HepG2 (cell line): Measurements from ENCODE around the gene DCDC1. TPM values are rescaled to one million over a fixed set of nuclear protein-coding genes. Genes with fewer than 3 reads are reported as not detected.

Experiments used
- ATAC-seq: fragments of 200-7000 bp; cut with Tn5 transposase; 3 replicates; pipeline ENCODE4 v1.9.1; 2020; ENCODE audit warnings: mild to moderate bottlenecking, moderate library complexity
- BruUV-seq: library from RNA; stranded (reverse); fragments of 400-500 nt; replicated peaks from 2 replicates; lab custom pipeline; 2021; lab: Mats Ljungman, UMichigan
- CTCF ChIA-PET: fragments of 300-600 bp; formaldehyde crosslinking; extraction: SDS; loops from one replicate; lab custom pipeline; 2021; ENCODE audit warnings: low total read pairs, inconsistent platforms, low intra/inter-chr PET ratio; lab: Yijun Ruan, JAX
- POLR2A ChIA-PET: fragments of 350-600 bp; sonication (Branson Sonifier 250); formaldehyde crosslinking; loops from one replicate; lab custom pipeline; 2020; ENCODE audit warnings: antibody characterized with exemption, inconsistent platforms; lab: Yijun Ruan, JAX
- DNase-seq: peaks from one replicate; pipeline ENCODE4 v3.0.0-alpha.2; 2015; ENCODE audit warnings: low spot score
- FAIRE-seq: peaks from 3 replicates; lab custom pipeline; 2011; peaks lifted over from hg19 to GRCh38; lab: Jason Lieb, UNC
- H2AFZ ChIP-seq: one replicate; pipeline ENCODE4 v1.6.1; 2011; ENCODE audit warnings: low read length, inconsistent platforms
- H3K27ac ChIP-seq: fragments of 300-600 bp; 3 replicates; pipeline ENCODE4 v1.8.0; 2011; ENCODE audit warnings: mixed run types, mild to moderate bottlenecking, mixed read lengths, low read length, inconsistent platforms; ENCODE audit not compliant: insufficient read depth; ENCODE audit errors: extremely low read length
- H3K27me3 ChIP-seq, 2 experiments: fragments of 200-600 bp in 1 of 2; 2 replicates in 1 of 2; 3 replicates in 1 of 2; pipeline versions ENCODE4 v1.6.0 to v1.8.0; 2011; ENCODE audit warnings: low read length in 2 of 2, mild to moderate bottlenecking in 2 of 2, moderate library complexity in 2 of 2, inconsistent platforms in 1 of 2; ENCODE audit not compliant: insufficient read depth in 2 of 2, control insufficient read depth in 1 of 2
- H3K36me3 ChIP-seq, 2 experiments: fragments of 200-600 bp in 1 of 2; replicated peaks in 1 of 2; 2 replicates in 1 of 2; 3 replicates in 1 of 2; pipeline versions ENCODE4 v1.5.1 to v1.8.0; 2011; ENCODE audit warnings: low read length in 2 of 2, inconsistent platforms in 1 of 2; ENCODE audit not compliant: insufficient read depth in 2 of 2, control insufficient read depth in 1 of 2
- H3K4me1 ChIP-seq: 2 replicates; pipeline ENCODE4 v1.5.1; 2012; ENCODE audit warnings: low read length, inconsistent platforms; ENCODE audit not compliant: insufficient read depth
- H3K4me2 ChIP-seq: 2 replicates; pipeline ENCODE4 v1.6.0; 2011; ENCODE audit warnings: low read depth, low read length, inconsistent platforms
- H3K4me3 ChIP-seq, 3 experiments: fragments of 200-600 bp in 1 of 3; sonication (generic), shearing (Covaris generic) in 1 of 3; replicated peaks in 1 of 3; 2 replicates each; pipeline ENCODE4 v1.5.1; 2011 to 2016; ENCODE audit warnings: low read length in 3 of 3, inconsistent platforms in 2 of 3, low read depth in 2 of 3, mild to moderate bottlenecking in 2 of 3, control low read depth in 1 of 3, mixed read lengths in 1 of 3; ENCODE audit not compliant: insufficient read depth in 1 of 3
- H3K79me2 ChIP-seq: one replicate; pipeline ENCODE4 v1.6.1; 2011; ENCODE audit warnings: low read length, inconsistent platforms; ENCODE audit not compliant: insufficient read depth
- H3K9ac ChIP-seq: 2 replicates; pipeline ENCODE4 v1.6.0; 2011; ENCODE audit warnings: mild to moderate bottlenecking, low read depth, low read length, inconsistent platforms; ENCODE audit not compliant: insufficient read depth
- H3K9me3 ChIP-seq: 2 replicates; pipeline ENCODE4 v1.5.1; 2012; ENCODE audit warnings: mild to moderate bottlenecking, low read length
- H4K20me1 ChIP-seq: 2 replicates; pipeline ENCODE4 v1.6.0; 2011; ENCODE audit warnings: inconsistent platforms, mild to moderate bottlenecking, low read length, moderate library complexity; ENCODE audit not compliant: insufficient read depth
- GFI1 ChIP-seq: sonication (generic); formaldehyde crosslinking; IDR thresholded peaks from 2 replicates; pipeline ENCODE4 v1.5.0; 2020; ENCODE audit warnings: missing genetic modification reagents, mild to moderate bottlenecking, borderline replicate concordance
- WGBS: methylation state at CpG from one replicate; pipeline ENCODE4 v1.1.6; 2017; ENCODE audit warnings: low lambda C conversion rate; 5-methylcytosine and 5-hydroxymethylcytosine counted together
- in situ Hi-C: cut with HindIII; loops from 2 replicates; pipeline ENCODE4 v1.10.0; 2017; ENCODE audit warnings: low pct_unique_long_range_greater_than_20kb; ENCODE audit not compliant: extremely low pct_ligation_motif_present
- intact Hi-C: fragments of 100-400 bp; cut with micrococcal nuclease; formaldehyde crosslinking; loops from one replicate; pipeline ENCODE4 v1.10.0; 2022; ENCODE audit not compliant: unreplicated experiment
- polyA plus RNA-seq, 8 experiments: library from polyadenylated mRNA; depleted of rRNA in 3 of 8; stranded (reverse) in 7 of 8; unstranded in 1 of 8; fragments of >200 nt; fragmentation: Illumina TruSeq in 4 of 8; extraction: Trizol in 4 of 8; gene quantifications; 2 replicates each; pipeline versions ENCODE4 v1.2.1 to v1.2.3, GENCODE V29; 2011 to 2016; ENCODE audit warnings: low read depth in 4 of 8, missing spikeins in 1 of 8, mixed read lengths in 1 of 8; ENCODE audit not compliant: insufficient read depth in 1 of 8
- total RNA-seq, 5 experiments: library from RNA; depleted of rRNA; stranded (reverse); fragments of >200 nt; fragmentation: Illumina TruSeq; extraction: Trizol; gene quantifications; 2 replicates each; pipeline ENCODE4 v1.2.3, GENCODE V29; 2016; ENCODE audit warnings: low read depth in 1 of 5
- TF ChIP-seq, protein P1 (sequence below): sonication (generic); formaldehyde crosslinking; IDR thresholded peaks from 2 replicates; pipeline ENCODE4 v1.9.0; 2021; ENCODE audit warnings: mild to moderate bottlenecking, missing genetic modification reagents

DCDC1 gene
- total and polyA plus RNA-seq, 2 of the 13 experiments (the other 11 are each of a cell fraction or from before 2014, with no cell fraction given), result 0.12 to 0.27 TPM

DNA sequence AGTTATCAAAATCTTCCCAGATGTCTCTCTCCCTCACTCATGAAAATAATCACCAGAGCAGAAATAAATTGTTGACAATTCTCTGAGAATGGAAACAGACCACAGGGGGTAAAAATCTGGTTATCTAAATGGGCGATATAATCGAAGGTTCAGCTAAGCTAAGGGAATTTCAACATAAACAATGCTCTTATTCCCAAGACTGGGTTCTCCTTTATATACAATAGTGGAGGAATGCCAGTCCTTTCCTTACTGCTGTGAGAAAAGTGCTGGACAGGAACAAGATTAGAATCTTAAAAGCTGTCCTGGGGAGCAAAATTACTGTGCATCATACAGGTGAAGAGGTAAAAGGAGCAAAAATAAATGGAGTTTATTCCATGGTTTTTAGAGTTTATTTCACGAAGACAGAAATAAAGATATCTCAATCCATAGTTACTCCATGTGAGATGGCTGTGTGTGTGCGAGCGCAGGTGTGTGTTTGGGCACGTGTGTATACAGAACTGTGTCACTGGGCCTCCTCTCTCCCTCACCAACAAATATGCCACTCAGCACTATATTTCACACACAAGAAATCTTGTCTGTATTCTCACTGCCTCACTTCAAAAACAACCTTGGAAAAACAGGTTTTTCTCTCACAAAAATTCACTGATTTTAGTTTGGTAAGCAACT, 385.6 kb downstream of the DCDC1 start:
- Histone ChIP-seq H3K79me2 (no peaks in the 10 kb centered on the region), H3K4me1 (peaks cover 20% of the 10 kb centered on the region), H3K36me3 (no peaks in the 10 kb centered on the region), H3K9ac (no peak overlapping the region), H3K4me3 (no peak overlapping the region), H3K9me3 (no peaks in the 10 kb centered on the region), H2AFZ (no peak overlapping the region), H3K27me3 (no peaks in the 10 kb centered on the region), H3K27ac (no peak overlapping the region), H4K20me1 (no peaks in the 10 kb centered on the region), H3K4me2 (no peak overlapping the region)
- no TSS peak for BruUV-seq
- in situ Hi-C loops (no loop called here), intact Hi-C loops (no loop called here)
- TF ChIP-seq GFI1, result no peak
- TF ChIP-seq, protein P1, sequence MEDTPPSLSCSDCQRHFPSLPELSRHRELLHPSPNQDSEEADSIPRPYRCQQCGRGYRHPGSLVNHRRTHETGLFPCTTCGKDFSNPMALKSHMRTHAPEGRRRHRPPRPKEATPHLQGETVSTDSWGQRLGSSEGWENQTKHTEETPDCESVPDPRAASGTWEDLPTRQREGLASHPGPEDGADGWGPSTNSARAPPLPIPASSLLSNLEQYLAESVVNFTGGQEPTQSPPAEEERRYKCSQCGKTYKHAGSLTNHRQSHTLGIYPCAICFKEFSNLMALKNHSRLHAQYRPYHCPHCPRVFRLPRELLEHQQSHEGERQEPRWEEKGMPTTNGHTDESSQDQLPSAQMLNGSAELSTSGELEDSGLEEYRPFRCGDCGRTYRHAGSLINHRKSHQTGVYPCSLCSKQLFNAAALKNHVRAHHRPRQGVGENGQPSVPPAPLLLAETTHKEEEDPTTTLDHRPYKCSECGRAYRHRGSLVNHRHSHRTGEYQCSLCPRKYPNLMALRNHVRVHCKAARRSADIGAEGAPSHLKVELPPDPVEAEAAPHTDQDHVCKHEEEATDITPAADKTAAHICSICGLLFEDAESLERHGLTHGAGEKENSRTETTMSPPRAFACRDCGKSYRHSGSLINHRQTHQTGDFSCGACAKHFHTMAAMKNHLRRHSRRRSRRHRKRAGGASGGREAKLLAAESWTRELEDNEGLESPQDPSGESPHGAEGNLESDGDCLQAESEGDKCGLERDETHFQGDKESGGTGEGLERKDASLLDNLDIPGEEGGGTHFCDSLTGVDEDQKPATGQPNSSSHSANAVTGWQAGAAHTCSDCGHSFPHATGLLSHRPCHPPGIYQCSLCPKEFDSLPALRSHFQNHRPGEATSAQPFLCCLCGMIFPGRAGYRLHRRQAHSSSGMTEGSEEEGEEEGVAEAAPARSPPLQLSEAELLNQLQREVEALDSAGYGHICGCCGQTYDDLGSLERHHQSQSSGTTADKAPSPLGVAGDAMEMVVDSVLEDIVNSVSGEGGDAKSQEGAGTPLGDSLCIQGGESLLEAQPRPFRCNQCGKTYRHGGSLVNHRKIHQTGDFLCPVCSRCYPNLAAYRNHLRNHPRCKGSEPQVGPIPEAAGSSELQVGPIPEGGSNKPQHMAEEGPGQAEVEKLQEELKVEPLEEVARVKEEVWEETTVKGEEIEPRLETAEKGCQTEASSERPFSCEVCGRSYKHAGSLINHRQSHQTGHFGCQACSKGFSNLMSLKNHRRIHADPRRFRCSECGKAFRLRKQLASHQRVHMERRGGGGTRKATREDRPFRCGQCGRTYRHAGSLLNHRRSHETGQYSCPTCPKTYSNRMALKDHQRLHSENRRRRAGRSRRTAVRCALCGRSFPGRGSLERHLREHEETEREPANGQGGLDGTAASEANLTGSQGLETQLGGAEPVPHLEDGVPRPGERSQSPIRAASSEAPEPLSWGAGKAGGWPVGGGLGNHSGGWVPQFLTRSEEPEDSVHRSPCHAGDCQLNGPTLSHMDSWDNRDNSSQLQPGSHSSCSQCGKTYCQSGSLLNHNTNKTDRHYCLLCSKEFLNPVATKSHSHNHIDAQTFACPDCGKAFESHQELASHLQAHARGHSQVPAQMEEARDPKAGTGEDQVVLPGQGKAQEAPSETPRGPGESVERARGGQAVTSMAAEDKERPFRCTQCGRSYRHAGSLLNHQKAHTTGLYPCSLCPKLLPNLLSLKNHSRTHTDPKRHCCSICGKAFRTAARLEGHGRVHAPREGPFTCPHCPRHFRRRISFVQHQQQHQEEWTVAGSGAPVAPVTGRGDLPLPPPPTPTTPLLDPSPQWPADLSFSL, result 0 out of 2 replicates have a peak, but pooled peaks have one; percentile 19
- DNase-seq (no peak), FAIRE-seq (no peak), ATAC-seq (no peak)
- CTCF ChIA-PET, result no interaction called here
- POLR2A ChIA-PET, result no interaction called here
- 69% methylated on average over 6 of the region's 6 CpGs for WGBS
